ENCODE data around the gene PTCD3.

The PTCD3 gene

GRCh38 chr2:86134709-86135108 lies 28.7 kb downstream of the PTCD3 start:
- Histone ChIP-seq H3K9me3 (ENCODE audit: low read depth, low read length) (no peaks in the 10 kb centered on the region), H3K27ac (no peak overlapping the region), H3K4me3 (no peak overlapping the region), H3K36me3 (ENCODE audit: insufficient read depth, low read length) (peaks cover 100% of the 10 kb centered on the region), H3K9ac (ENCODE audit: insufficient read length) (no peak overlapping the region)
- no peak for TF ChIP-seq EZH2 (IDR thresholded peaks at IDR 0.05)
- TF ChIP-seq POLR2AphosphoS5 (IDR thresholded peaks at IDR 0.05; ENCODE audit: borderline replicate concordance, low read depth, low read length): no peak
- TF ChIP-seq FOXP2 (optimal IDR thresholded peaks at IDR 0.05; ENCODE audit: control extremely low read depth, extremely low read length, insufficient read depth): no peak
- no peak for DNase-seq (ENCODE audit: low read depth, low spot score)

- DNase-seq (ENCODE audit: low read depth, low spot score): no peak
- H3K27ac ChIP-seq: no peak overlapping the region
- H3K9ac ChIP-seq (ENCODE audit: insufficient read length): no peak overlapping the region
- peaks cover 93% of the 10 kb centered on the region for H3K36me3 ChIP-seq (ENCODE audit: insufficient read depth, low read length)
- H3K9me3 ChIP-seq (ENCODE audit: low read depth, low read length): no peaks in the 10 kb centered on the region
- TF ChIP-seq POLR2AphosphoS5 (IDR thresholded peaks at IDR 0.05; ENCODE audit: borderline replicate concordance, low read depth, low read length) (no peak), FOXP2 (optimal IDR thresholded peaks at IDR 0.05; ENCODE audit: control extremely low read depth, extremely low read length, insufficient read depth) (no peak), EZH2 (IDR thresholded peaks at IDR 0.05) (no peak)
- no peak overlapping the region for H3K4me3 ChIP-seq
These were observed 29.6 kb downstream of the PTCD3 start for GRCh38 chr2:86135653-86136052.

DNA sequence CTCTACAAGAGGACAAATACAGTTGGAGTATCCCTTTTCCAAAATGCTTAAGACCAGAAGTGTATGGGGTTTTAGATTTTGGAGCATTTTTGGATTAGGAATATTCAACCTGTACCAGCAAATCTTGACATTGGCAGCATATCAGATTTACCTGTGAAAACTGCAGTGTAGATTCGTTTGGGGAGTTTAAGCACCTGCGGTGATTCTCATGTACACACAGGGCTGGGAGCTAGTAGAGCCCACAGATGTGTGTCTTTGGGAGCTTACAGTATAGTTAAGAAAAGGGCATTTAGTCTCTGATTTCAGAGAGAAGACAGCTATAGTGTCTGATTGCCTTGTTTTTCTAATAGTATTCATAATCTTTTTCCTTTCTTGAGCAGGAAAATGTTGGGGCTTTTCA lies 30.1 kb downstream of the PTCD3 start:
- H3K36me3 ChIP-seq (ENCODE audit: insufficient read depth, low read length): peaks cover 93% of the 10 kb centered on the region
- no peak overlapping the region for H3K9ac ChIP-seq (ENCODE audit: insufficient read length)
- H3K27ac ChIP-seq: no peak overlapping the region
- H3K4me3 ChIP-seq: no peak overlapping the region
- no peaks in the 10 kb centered on the region for H3K9me3 ChIP-seq (ENCODE audit: low read depth, low read length)
- DNase-seq (ENCODE audit: low read depth, low spot score): no peak
- no peak for TF ChIP-seq FOXP2 (optimal IDR thresholded peaks at IDR 0.05; ENCODE audit: control extremely low read depth, extremely low read length, insufficient read depth)
- TF ChIP-seq EZH2 (IDR thresholded peaks at IDR 0.05): no peak
- TF ChIP-seq POLR2AphosphoS5 (IDR thresholded peaks at IDR 0.05; ENCODE audit: borderline replicate concordance, low read depth, low read length): no peak

- Histone ChIP-seq H3K27ac (no peak overlapping the region), H3K4me3 (no peak overlapping the region), H3K36me3 (ENCODE audit: insufficient read depth, low read length) (peaks cover 88% of the 10 kb centered on the region), H3K9me3 (ENCODE audit: low read depth, low read length) (no peaks in the 10 kb centered on the region), H3K9ac (ENCODE audit: insufficient read length) (no peak overlapping the region)
- DNase-seq (ENCODE audit: low read depth, low spot score): no peak
- TF ChIP-seq EZH2 (IDR thresholded peaks at IDR 0.05): no peak
- TF ChIP-seq POLR2AphosphoS5 (IDR thresholded peaks at IDR 0.05; ENCODE audit: borderline replicate concordance, low read depth, low read length): no peak
- no peak for TF ChIP-seq FOXP2 (optimal IDR thresholded peaks at IDR 0.05; ENCODE audit: control extremely low read depth, extremely low read length, insufficient read depth)
These were observed 32.9 kb downstream of the PTCD3 start for GRCh38 chr2:86138736-86139625.

GRCh38 chr2:86139981-86140380 lies 33.9 kb downstream of the PTCD3 start:
- DNase-seq (ENCODE audit: low read depth, low spot score): no peak
- peaks cover 88% of the 10 kb centered on the region for H3K36me3 ChIP-seq (ENCODE audit: insufficient read depth, low read length)
- no peak; the same call in 1 of the 2 replicates for TF ChIP-seq POLR2AphosphoS5 (IDR thresholded peaks at IDR 0.05; ENCODE audit: borderline replicate concordance, low read depth, low read length)
- TF ChIP-seq FOXP2 (optimal IDR thresholded peaks at IDR 0.05; ENCODE audit: control extremely low read depth, extremely low read length, insufficient read depth): no peak
- TF ChIP-seq EZH2 (IDR thresholded peaks at IDR 0.05): no peak

DNA sequence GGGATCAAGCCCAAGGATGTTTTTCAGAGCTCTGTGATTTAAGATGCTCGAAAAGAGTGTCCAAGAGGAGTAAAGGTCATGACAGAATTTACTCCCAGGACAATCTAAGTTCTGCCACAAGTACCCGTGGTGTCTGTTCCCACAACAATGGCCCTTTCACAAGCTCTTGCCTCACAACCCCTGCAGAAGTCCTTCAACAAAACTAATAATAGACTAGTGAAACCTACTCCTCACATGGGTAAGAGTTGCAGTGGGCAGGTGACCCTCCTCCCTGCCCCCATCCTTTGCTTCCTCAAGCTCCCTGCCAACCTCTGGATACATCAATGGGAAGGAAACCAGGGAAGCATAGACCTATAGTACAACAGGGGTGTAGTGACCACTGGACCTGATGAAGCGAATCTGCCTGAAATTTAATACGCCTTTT lies 34.9 kb downstream of the PTCD3 start:
- Histone ChIP-seq H3K27ac (no peak overlapping the region), H3K9ac (ENCODE audit: insufficient read length) (no peak overlapping the region), H3K4me3 (no peak overlapping the region), H3K9me3 (ENCODE audit: low read depth, low read length) (no peaks in the 10 kb centered on the region), H3K36me3 (ENCODE audit: insufficient read depth, low read length) (peaks cover 88% of the 10 kb centered on the region)
- no peak for TF ChIP-seq FOXP2 (optimal IDR thresholded peaks at IDR 0.05; ENCODE audit: control extremely low read depth, extremely low read length, insufficient read depth)
- TF ChIP-seq EZH2 (IDR thresholded peaks at IDR 0.05): no peak
- no peak; the same call in 1 of the 2 replicates for TF ChIP-seq POLR2AphosphoS5 (IDR thresholded peaks at IDR 0.05; ENCODE audit: borderline replicate concordance, low read depth, low read length)
- DNase-seq (ENCODE audit: low read depth, low spot score): no peak

More at GRCh38 chr2:86139981-86140380, 33.9 kb downstream of the PTCD3 start:
- Histone ChIP-seq H3K9me3 (ENCODE audit: low read depth, low read length) (no peaks in the 10 kb centered on the region), H3K9ac (ENCODE audit: insufficient read length) (no peak overlapping the region), H3K27ac (no peak overlapping the region), H3K4me3 (no peak overlapping the region)

DNA sequence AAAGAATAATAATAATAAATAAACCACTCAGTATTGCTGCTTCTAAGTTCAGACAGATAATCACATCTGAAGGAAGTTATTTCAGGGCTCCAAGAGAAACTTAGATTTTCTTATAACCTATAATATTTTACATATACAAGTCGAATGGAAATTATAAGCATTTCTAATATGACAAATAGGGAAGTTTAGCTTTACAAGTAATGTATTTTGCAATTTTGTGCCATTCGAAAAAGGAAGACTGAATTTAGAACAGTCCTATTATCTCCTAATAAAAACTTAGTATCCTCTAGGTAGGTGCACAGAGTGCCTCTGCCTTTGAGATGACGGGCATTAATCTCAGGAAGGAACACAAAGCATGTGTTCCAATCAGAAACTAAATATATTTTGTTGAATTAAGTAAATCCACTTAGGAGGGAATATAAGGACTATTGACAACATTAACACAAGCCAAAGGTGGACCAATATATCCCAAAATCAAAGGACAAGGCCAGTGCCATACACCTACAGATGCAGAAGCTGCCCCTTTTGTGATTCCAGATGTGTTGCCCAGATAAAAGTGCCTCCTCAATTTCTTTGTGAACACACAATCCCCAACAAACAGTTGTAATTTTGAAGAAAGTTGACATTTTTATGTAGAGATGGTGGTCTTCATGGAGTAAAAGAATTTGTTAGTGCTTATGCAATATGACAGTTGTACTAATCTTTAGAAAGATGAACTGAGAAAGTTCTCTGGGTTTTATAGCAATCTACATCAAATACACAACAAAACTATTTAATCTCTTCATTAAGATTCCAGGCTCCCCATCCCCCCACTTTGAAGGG lies 36.6 kb downstream of the PTCD3 start:
- DNase-seq (ENCODE audit: low read depth, low spot score): no peak
- no peaks in the 10 kb centered on the region for H3K9me3 ChIP-seq (ENCODE audit: low read depth, low read length)
- no peak overlapping the region for H3K9ac ChIP-seq (ENCODE audit: insufficient read length)
- no peak overlapping the region for H3K4me3 ChIP-seq
- H3K36me3 ChIP-seq (ENCODE audit: insufficient read depth, low read length): peaks cover 79% of the 10 kb centered on the region
- peak overlapping the region; percentile 68 for H3K27ac ChIP-seq
- peak; percentile 13; the same call in 1 of the 2 replicates for TF ChIP-seq POLR2AphosphoS5 (IDR thresholded peaks at IDR 0.05; ENCODE audit: borderline replicate concordance, low read depth, low read length)
- TF ChIP-seq FOXP2 (optimal IDR thresholded peaks at IDR 0.05; ENCODE audit: control extremely low read depth, extremely low read length, insufficient read depth): no peak
- TF ChIP-seq EZH2 (IDR thresholded peaks at IDR 0.05): no peak

GRCh38 chr2:86143307-86143706 lies 37.3 kb downstream of the PTCD3 start:
- Histone ChIP-seq H3K27ac (peak overlapping the region; percentile 68), H3K36me3 (ENCODE audit: insufficient read depth, low read length) (peaks cover 79% of the 10 kb centered on the region), H3K9ac (ENCODE audit: insufficient read length) (no peak overlapping the region), H3K9me3 (ENCODE audit: low read depth, low read length) (no peaks in the 10 kb centered on the region), H3K4me3 (no peak overlapping the region)
- TF ChIP-seq FOXP2 (optimal IDR thresholded peaks at IDR 0.05; ENCODE audit: control extremely low read depth, extremely low read length, insufficient read depth) (no peak), EZH2 (IDR thresholded peaks at IDR 0.05) (no peak), POLR2AphosphoS5 (IDR thresholded peaks at IDR 0.05; ENCODE audit: borderline replicate concordance, low read depth, low read length) (no peak)
- DNase-seq (ENCODE audit: low read depth, low spot score): no peak

All from SK-N-MC (cell line).